ENCODE results near the gene B4GALT7.
"Not testable (repeated sequence)": the region's sequence is repeated elsewhere in the genome, so short reads cannot be mapped to it uniquely, and the experiment has no call there.

The B4GALT7 gene, protein sequence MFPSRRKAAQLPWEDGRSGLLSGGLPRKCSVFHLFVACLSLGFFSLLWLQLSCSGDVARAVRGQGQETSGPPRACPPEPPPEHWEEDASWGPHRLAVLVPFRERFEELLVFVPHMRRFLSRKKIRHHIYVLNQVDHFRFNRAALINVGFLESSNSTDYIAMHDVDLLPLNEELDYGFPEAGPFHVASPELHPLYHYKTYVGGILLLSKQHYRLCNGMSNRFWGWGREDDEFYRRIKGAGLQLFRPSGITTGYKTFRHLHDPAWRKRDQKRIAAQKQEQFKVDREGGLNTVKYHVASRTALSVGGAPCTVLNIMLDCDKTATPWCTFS

GRCh38 chr5:177599731-177600507, at the start of gene B4GALT7:
Gene B4GALT7 (plus strand): TSS chr5:177600132. CDS start chr5:177600211, 79 bp downstream.
- peak; percentile 94 for DNase-seq
- peak; percentile 93 for ATAC-seq

DNA sequence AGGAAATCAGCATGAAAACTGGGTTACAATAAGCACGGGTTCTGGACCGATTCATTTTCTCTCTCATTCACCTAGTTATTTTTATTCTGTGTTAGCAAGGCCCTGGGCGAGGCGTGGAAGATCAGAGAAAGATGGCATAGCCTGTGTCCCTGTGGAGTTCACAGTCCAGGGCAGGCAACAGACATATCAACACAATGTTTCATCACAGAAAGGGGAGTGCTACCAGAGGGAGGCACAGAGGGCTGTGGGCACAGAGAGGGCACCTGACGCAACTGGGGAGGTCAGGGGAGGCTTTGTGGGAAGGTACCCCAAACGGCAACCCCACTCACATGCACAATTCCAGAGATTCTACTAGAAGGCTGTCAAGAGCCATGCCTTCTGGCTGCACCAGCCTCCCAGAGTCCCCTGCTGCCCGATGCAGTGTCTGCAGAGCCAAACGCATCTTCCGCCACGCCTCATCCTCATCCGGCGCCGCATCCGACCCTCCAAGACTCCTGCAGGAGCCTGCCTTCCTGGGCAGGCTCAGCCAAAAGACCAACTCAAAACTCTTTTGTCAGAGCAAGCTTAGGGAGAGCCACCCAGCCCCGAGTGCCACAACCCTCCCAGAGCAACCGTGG, 47.0 kb upstream of the B4GALT7 start:
- ATAC-seq (no peak), DNase-seq (no peak)

GRCh38 chr5:177553671-177554429, 46.1 kb upstream of the B4GALT7 start:
- DNase-seq (peak; percentile 60), ATAC-seq (peak; percentile 35)

GRCh38 chr5:177554474-177555111, 45.3 kb upstream of the B4GALT7 start, which contains the start of gene FAM193B:
Gene FAM193B (minus strand): TSS chr5:177554563. CDS start chr5:177554458, 105 bp downstream.
- ATAC-seq (peak; percentile 95), DNase-seq (peak; percentile 96)

GRCh38 chr5:177555228-177555627, 44.7 kb upstream of the B4GALT7 start:
- ATAC-seq (no peak), DNase-seq (no peak)

GRCh38 chr5:177555665-177556064, 44.3 kb upstream of the B4GALT7 start:
- no peak for ATAC-seq
- DNase-seq, result no peak

GRCh38 chr5:177557041-177557647, 42.8 kb upstream of the B4GALT7 start:
- DNase-seq, result no peak

DNA sequence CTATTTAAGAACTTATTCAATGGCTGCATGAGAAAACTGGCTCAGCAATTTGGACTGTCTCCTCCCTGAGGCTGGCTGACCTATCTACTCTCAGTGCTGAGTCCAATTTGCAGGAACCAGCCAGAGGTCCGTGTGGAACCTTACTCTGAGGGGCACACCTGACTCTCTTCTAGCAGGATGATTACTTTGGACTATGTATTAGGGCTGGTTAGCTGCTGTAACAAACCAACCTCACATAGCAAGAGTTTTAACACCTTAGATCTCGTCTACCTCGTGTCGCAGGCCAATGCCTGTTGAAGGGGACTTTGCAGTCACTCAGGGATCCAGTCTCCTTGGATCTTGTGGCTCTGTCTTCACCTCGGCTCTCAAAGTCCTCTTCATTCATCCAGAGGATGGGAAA, 42.1 kb upstream of the B4GALT7 start:
- ATAC-seq, result no peak

More at GRCh38 chr5:177557041-177557647, 42.8 kb upstream of the B4GALT7 start:
- ATAC-seq, result no peak

DNA sequence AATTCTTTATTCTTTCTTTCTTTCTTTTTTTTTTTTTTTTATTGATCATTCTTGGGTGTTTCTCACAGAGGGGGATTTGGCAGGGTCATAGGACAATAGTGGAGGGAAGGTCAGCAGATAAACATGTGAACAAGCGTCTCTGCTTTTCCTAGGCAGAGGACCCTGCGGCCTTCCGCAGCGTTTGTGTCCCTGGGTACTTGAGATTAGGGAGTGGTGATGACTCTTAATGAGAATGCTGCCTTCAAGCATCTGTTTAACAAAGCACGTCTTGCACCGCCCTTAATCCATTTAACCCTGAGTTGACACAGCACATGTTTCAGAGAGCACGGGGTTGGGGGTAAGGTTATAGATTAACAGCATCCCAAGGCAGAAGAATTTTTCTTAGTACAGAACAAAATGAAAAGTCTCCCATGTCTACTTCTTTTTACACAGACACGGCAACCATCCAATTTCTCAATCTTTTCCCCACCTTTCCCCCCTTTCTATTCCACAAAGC, 40.4 kb upstream of the B4GALT7 start:
- ATAC-seq, DNase-seq: not testable (repeated sequence)

More for the DNA sequence above, 42.1 kb upstream of the B4GALT7 start:
- no peak for DNase-seq

DNA sequence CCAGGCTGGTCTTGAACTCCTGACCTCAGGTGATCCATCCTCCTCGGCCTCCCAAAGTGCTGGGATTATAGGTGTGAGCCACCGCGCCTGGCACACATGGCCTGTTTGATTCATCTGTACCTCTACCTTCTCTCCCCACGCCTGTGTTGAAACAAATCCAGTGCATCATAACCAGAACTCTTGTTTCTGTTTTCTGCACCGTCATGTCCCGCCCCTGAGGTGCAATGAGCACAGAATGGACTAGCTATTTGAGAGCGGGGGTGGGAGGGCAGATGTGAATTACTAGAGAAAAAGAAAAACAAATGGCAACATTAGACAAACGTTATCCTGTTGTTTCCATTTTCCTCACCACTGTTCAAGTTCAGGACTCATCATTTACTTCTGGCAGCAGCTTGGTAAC, 34.9 kb upstream of the B4GALT7 start:
- DNase-seq, result no peak
- ATAC-seq, result no peak

DNA sequence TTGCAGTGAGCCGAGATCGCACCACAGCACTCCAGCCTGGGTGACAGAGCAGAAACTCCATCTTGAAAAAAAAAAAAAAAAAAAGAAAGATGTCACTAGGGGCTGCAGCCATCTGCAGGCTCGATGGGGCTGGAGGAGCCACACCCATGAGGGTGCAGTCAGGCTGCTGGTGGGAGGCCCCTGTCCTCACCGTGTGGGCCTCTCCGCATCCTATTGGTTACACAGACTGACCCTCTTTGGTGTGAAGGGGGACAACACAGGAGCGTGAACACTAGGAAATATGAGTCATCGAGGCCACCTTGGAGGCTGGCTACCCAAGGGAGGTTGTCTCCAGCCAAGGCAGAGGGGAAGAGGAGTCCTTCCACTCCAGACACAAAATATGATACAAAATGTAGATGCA, 31.6 kb upstream of the B4GALT7 start:
- no peak for DNase-seq
- ATAC-seq, result peak; percentile 32

- DNase-seq, result no peak
- no peak for ATAC-seq
These were observed 30.0 kb upstream of the B4GALT7 start for GRCh38 chr5:177569894-177570293.

DNA sequence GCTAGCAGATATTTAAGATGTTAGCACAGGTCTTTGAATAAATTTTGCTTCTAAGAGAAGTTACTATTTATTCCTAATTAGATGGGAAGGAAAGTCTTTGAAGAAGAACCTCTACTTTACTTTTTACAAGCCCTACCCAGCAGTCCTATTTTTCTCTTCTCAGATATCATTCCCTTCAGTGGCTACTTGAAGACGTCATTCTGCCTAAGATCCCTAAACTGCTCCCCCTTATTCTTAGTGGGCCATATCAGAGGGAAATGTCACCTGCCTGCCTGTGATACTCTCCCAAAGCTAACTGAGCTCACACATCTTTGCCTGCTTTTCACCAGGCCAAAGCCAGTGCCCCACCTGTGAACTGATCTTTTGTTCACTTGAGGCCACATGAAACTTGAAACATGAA, 24.4 kb upstream of the B4GALT7 start:
- DNase-seq, result no peak
- no peak for ATAC-seq

- ATAC-seq (no peak), DNase-seq (no peak)
These were observed 23.8 kb upstream of the B4GALT7 start for GRCh38 chr5:177576169-177576568.

DNA sequence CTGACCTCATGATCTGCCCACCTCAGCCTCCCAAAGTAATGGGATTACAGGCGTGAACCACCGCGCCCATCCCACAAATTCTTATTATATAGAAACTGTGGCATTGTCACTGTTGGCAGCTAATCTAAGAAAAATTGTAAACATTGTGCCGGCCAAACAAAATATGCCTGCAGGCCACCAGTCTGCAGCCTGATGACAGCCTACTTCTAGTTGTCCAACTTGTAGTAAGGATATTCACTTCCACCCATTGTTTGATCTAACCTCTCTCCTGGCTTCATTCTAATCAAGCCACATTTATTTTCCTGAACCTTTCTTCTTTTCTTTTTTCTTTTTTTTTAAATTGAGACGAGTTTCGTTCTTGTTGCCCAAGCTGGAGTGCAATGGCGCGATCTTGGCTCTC, 21.6 kb upstream of the B4GALT7 start:
- ATAC-seq, result no peak
- no peak for DNase-seq

- DNase-seq (no peak), ATAC-seq (peak; percentile 4)
These were observed 11.5 kb upstream of the B4GALT7 start for GRCh38 chr5:177588413-177588909.

- no peak for DNase-seq
- no peak for ATAC-seq
These were observed 9.5 kb upstream of the B4GALT7 start for GRCh38 chr5:177590406-177590805.

DNA sequence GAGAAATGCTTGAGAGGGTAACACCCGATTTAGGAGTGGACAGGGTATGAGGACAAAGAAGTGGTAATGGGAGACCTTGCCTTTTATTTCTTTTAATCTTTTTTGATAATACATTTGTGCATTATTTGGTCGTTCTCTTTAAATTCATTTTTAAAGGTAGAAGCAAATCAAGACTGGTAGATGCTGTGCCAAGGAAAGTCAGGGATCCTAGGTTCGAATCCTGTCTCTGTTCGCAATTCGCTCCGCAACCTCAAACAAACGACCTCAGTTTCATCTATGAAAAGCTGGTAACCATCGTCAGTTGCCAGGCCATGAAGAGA, 8.3 kb upstream of the B4GALT7 start:
- DNase-seq, result no peak
- no peak for ATAC-seq

GRCh38 chr5:177592010-177592834, 7.7 kb upstream of the B4GALT7 start, which contains the start of gene TMED9:
Gene TMED9 (plus strand): TSS chr5:177592203. CDS start chr5:177592215, 12 bp downstream.
- DNase-seq, result peak; percentile 90

DNA sequence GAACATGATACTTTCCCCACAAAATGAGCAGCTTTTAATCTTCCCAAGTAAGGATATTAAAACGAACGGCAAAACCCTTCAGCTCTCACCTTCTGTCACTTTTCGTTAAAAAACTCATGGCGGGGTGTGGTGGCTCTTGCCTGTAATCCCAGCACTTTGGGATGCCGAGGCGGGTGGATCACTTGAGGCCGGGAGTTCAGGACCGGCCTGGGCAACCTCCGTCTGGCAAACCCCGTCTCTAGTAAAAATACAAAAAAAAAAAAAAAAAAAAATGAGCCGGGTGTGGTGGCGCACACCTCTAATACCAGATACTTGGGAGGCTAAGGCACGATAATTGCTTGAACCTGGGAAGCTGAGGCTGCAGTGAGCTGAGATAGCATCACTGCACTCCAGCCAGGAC, 7.0 kb upstream of the B4GALT7 start:
- no peak for ATAC-seq
- DNase-seq, result no peak

More at GRCh38 chr5:177592010-177592834, 7.7 kb upstream of the B4GALT7 start, which contains the start of gene TMED9:
- peak; percentile 95 for ATAC-seq

Data from stimulated activated naive CD8-positive, alpha-beta T cell treated with anti-CD3 and anti-CD28 coated beads, Interleukin-15, Interleukin-2, amounts not matched to agents 100 U/mL and 50 U/mL, for 24 hours (primary cell).